PC-3 (cell line): Measurements from ENCODE around the gene PARK7. TPM values are rescaled to one million over a fixed set of nuclear protein-coding genes. Genes with fewer than 3 reads are reported as not detected.
A peak's percentile ranks its signal among the peaks of the same experiment; 100 is the strongest.

Source experiments
- ATAC-seq: fragments of 200-7000 bp; cut with Tn5 transposase; 2 replicates; pipeline ENCODE4 v1.9.1; 2020; ENCODE audit warnings: mild to moderate bottlenecking, moderate library complexity
- BruUV-seq: library from RNA; stranded (reverse); fragments of 400-500 nt; replicated peaks from 2 replicates; lab custom pipeline; 2021; lab: Mats Ljungman, UMichigan
- CTCF ChIA-PET: fragments of 300-600 bp; sonication (Branson Sonifier 250); formaldehyde crosslinking; loops from one replicate; lab custom pipeline; 2022; ENCODE audit warnings: antibody characterized with exemption; lab: Charles Lee
- POLR2A ChIA-PET: fragments of 300-600 bp; sonication (Branson Sonifier 250); formaldehyde crosslinking; loops from one replicate; lab custom pipeline; 2022; ENCODE audit warnings: antibody characterized with exemption; ENCODE audit not compliant: unreplicated experiment; lab: Charles Lee
- DNase-seq: peaks from one replicate; pipeline ENCODE4 v3.0.0-alpha.2; 2015
- H2AFZ ChIP-seq: fragments of 300-600 bp; sonication (generic); 2 replicates; pipeline ENCODE4 v1.6.0; 2016; ENCODE audit warnings: antibody characterized with exemption, low read length
- H3F3A ChIP-seq: fragments of 300-600 bp; sonication (generic); one replicate; pipeline ENCODE4 v1.6.0; 2017; ENCODE audit warnings: antibody characterized with exemption, low read length, control low read depth, mild to moderate bottlenecking; ENCODE audit not compliant: unreplicated experiment
- H3K27ac ChIP-seq: fragments of 300-600 bp; sonication (generic); 2 replicates; pipeline ENCODE4 v1.5.1; 2016; ENCODE audit warnings: mild to moderate bottlenecking, low read length
- H3K27me3 ChIP-seq: fragments of 300-600 bp; sonication (generic); 2 replicates; pipeline ENCODE4 v1.6.1; 2016; ENCODE audit warnings: low read length, mixed read lengths
- H3K36me3 ChIP-seq: fragments of 300-600 bp; sonication (generic); 2 replicates; pipeline ENCODE4 v1.6.1; 2016; ENCODE audit warnings: low read depth, mixed run types, low read length, mixed read lengths
- H3K4me1 ChIP-seq: fragments of 300-600 bp; sonication (generic); 2 replicates; pipeline ENCODE4 v1.5.1; 2016; ENCODE audit warnings: low read length; ENCODE audit not compliant: insufficient read depth
- H3K4me2 ChIP-seq: fragments of 300-600 bp; sonication (generic); 2 replicates; pipeline ENCODE4 v1.6.0; 2016; ENCODE audit warnings: low read length
- H3K4me3 ChIP-seq: fragments of 300-600 bp; sonication (generic); 2 replicates; pipeline ENCODE4 v1.5.1; 2016; ENCODE audit warnings: mild to moderate bottlenecking, low read length, mixed read lengths
- H3K79me2 ChIP-seq: fragments of 300-600 bp; sonication (generic); 2 replicates; pipeline ENCODE4 v1.6.1; 2017; ENCODE audit warnings: low read length, mixed read lengths
- H3K9ac ChIP-seq: fragments of 300-600 bp; sonication (generic); 2 replicates; pipeline ENCODE4 v1.6.0; 2016; ENCODE audit warnings: mild to moderate bottlenecking, low read length
- H3K9me2 ChIP-seq: fragments of 300-600 bp; sonication (generic); replicated peaks from 2 replicates; pipeline ENCODE4 v1.6.1; 2016; ENCODE audit warnings: mixed run types, low read length, mixed read lengths
- H3K9me3 ChIP-seq: fragments of 300-600 bp; sonication (generic); 2 replicates; pipeline ENCODE4 v1.6.1; 2016; ENCODE audit warnings: low read length, mixed read lengths
- H4K20me1 ChIP-seq: fragments of 300-600 bp; sonication (generic); 2 replicates; pipeline ENCODE4 v1.6.1; 2016; ENCODE audit warnings: low read length, mixed read lengths
- EZH2 ChIP-seq: fragments of 300-600 bp; sonication (generic); IDR thresholded peaks from one replicate; pipeline ENCODE4 v1.6.1; 2017; ENCODE audit warnings: antibody characterized with exemption, mild to moderate bottlenecking, low read length; ENCODE audit not compliant: unreplicated experiment
- EZH2phosphoT487 ChIP-seq: fragments of 300-600 bp; sonication (generic); IDR thresholded peaks from 2 replicates; pipeline ENCODE4 v1.6.1; 2018; ENCODE audit warnings: mild to moderate bottlenecking, antibody characterized with exemption, low read length, borderline replicate concordance
- intact Hi-C: fragments of 100-400 bp; cut with micrococcal nuclease; formaldehyde crosslinking; loops from 2 replicates; pipeline ENCODE4 v1.9.0; 2023
- total RNA-seq: library from RNA; depleted of rRNA; stranded (reverse); fragments of >200 nt; gene quantifications from 2 replicates; pipeline ENCODE4 v1.2.3, GENCODE V29; 2014
- TF ChIP-seq, protein P1 (sequence below): fragments of 300-600 bp; sonication (generic); conservative IDR thresholded peaks from 2 replicates; pipeline ENCODE4 v1.5.1; 2017; ENCODE audit warnings: antibody characterized with exemption, low read depth, mild to moderate bottlenecking, low read length

PARK7 gene
- total RNA-seq, 1 experiment from 2014 or later, result 316 TPM

DNA sequence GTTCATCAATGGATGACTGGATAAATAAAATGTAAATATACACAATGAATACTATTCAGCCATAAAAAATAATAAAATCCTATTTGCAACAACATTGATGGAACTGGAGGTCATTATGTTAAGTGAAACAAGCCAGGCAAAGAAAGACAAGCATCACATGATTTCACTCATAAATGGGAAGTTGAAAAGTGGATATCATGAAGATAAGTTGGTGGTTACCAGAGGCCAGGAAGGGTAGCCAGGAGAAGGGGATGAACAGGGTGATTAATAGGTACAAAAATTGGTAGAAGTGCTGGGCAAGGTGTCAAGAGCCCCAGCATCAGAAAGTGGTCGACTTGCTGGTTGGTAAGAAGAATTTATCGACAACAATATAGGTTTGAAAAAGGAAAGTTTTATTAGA, 1.3 kb upstream of the PARK7 start:
- H3K9me3 ChIP-seq, result no peaks in the 10 kb centered on the region
- peak overlapping the region; percentile 91 for H3K4me3 ChIP-seq
- no peak overlapping the region for H3K9ac ChIP-seq
- no peaks in the 10 kb centered on the region for H3K9me2 ChIP-seq
- H4K20me1 ChIP-seq, result no peaks in the 10 kb centered on the region
- H3K36me3 ChIP-seq, result peaks cover 8% of the 10 kb centered on the region; the same call in 1 of the 2 replicates
- no peaks in the 10 kb centered on the region for H3F3A ChIP-seq
- no peak for DNase-seq
- POLR2A ChIA-PET, result no interaction called here
- intact Hi-C loops, result loop anchor here (10.0 kb wide), 1 partner anchor 295 kb away; no protein-coding TSS in a partner anchor
- no peak overlapping the region for H2AFZ ChIP-seq
- peaks cover 13% of the 10 kb centered on the region for H3K4me1 ChIP-seq
- peaks cover 46% of the 10 kb centered on the region for H3K79me2 ChIP-seq
- CTCF ChIA-PET, result no interaction called here
- TF ChIP-seq EZH2phosphoT487, result no peak
- TF ChIP-seq EZH2, result no peak
- TF ChIP-seq, protein P1, sequence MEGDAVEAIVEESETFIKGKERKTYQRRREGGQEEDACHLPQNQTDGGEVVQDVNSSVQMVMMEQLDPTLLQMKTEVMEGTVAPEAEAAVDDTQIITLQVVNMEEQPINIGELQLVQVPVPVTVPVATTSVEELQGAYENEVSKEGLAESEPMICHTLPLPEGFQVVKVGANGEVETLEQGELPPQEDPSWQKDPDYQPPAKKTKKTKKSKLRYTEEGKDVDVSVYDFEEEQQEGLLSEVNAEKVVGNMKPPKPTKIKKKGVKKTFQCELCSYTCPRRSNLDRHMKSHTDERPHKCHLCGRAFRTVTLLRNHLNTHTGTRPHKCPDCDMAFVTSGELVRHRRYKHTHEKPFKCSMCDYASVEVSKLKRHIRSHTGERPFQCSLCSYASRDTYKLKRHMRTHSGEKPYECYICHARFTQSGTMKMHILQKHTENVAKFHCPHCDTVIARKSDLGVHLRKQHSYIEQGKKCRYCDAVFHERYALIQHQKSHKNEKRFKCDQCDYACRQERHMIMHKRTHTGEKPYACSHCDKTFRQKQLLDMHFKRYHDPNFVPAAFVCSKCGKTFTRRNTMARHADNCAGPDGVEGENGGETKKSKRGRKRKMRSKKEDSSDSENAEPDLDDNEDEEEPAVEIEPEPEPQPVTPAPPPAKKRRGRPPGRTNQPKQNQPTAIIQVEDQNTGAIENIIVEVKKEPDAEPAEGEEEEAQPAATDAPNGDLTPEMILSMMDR, result no peak
- peak overlapping the region; percentile 93 for H3K4me2 ChIP-seq
- no peak for ATAC-seq
- BruUV-seq, result no TSS peak
- no peak overlapping the region for H3K27ac ChIP-seq
- H3K27me3 ChIP-seq, result no peaks in the 10 kb centered on the region

DNA sequence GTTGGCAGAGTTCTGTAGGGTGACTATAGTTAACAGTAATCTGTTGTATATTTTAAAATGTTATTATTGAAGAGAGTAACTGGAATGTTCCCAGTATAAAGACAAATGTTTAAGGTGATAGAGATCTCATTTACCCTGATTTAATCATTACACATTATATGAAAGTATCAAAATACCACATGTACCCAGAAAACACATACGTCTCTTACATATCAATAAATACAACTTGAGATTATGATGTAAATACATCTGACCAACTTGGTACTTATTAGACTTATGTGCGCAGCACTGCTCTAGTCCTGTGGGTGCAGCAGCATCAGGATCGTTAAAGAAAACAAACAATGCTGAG, 670 bp upstream of the PARK7 start:
- ChIA-PET POLR2A (no interaction called here), CTCF (no interaction called here)
- Histone ChIP-seq H3K79me2 (peaks cover 53% of the 10 kb centered on the region), H3K27ac (peak overlapping the region; percentile 67), H3K9me3 (no peaks in the 10 kb centered on the region), H3K4me1 (peaks cover 13% of the 10 kb centered on the region), H3K36me3 (peaks cover 15% of the 10 kb centered on the region; the same call in 1 of the 2 replicates), H3K4me3 (peak overlapping the region; percentile 91), H3K9ac (peak overlapping the region; percentile 97), H3K9me2 (no peaks in the 10 kb centered on the region), H2AFZ (peak overlapping the region; percentile 69), H3F3A (no peaks in the 10 kb centered on the region), H3K27me3 (no peaks in the 10 kb centered on the region), H4K20me1 (no peaks in the 10 kb centered on the region), H3K4me2 (peak overlapping the region; percentile 93)
- TF ChIP-seq EZH2, result no peak
- TF ChIP-seq, protein P1, result no peak
- TF ChIP-seq EZH2phosphoT487, result no peak
- ATAC-seq (no peak), DNase-seq (no peak)
- intact Hi-C loops, result loop anchor here (10.0 kb wide), 1 partner anchor 296 kb away; no protein-coding TSS in a partner anchor
- BruUV-seq, result TSS peak; percentile 96

DNA sequence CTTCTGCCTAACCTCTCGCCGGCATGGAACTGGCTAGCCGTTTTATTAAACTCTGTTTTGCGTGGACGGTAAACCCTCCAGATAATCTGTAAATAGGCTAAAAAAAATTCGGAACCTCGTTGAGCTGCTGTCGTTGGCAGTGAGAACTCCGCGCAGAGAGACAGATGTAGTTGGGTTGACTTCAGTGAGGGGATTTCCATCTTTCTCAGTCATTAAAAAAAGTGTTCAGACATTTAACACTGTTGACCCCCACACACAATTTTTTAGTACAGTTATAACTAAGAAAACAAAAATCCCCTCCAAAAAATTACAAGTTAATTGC, 464 bp downstream of the PARK7 start:
- CTCF ChIA-PET, result no interaction called here
- no peaks in the 10 kb centered on the region for H3K9me3 ChIP-seq
- H3K9me2 ChIP-seq, result no peaks in the 10 kb centered on the region
- peaks cover 4% of the 10 kb centered on the region; the same call in 1 of the 2 replicates for H4K20me1 ChIP-seq
- H3K4me2 ChIP-seq, result peak overlapping the region; percentile 96
- intact Hi-C loops, result loop anchor here (10.0 kb wide), 1 partner anchor 297 kb away; no protein-coding TSS in a partner anchor
- peak overlapping the region; percentile 57 for H3K27ac ChIP-seq
- H3K4me1 ChIP-seq, result peaks cover 13% of the 10 kb centered on the region
- POLR2A ChIA-PET, result no interaction called here
- no peaks in the 10 kb centered on the region for H3K27me3 ChIP-seq
- DNase-seq (no peak), ATAC-seq (no peak)
- BruUV-seq, result TSS peak; percentile 67
- H2AFZ ChIP-seq, result peak overlapping the region; percentile 54
- H3K36me3 ChIP-seq, result peaks cover 26% of the 10 kb centered on the region
- peak overlapping the region; percentile 97 for H3K9ac ChIP-seq
- TF ChIP-seq, protein P1, result no peak
- TF ChIP-seq EZH2phosphoT487 (no peak), EZH2 (no peak)
- peaks cover 64% of the 10 kb centered on the region for H3K79me2 ChIP-seq
- no peaks in the 10 kb centered on the region for H3F3A ChIP-seq
- peak overlapping the region; percentile 91 for H3K4me3 ChIP-seq
